SHP77 (cell line): ENCODE data around the gene SLC1A5.
A peak's percentile ranks its signal among the peaks of the same experiment; 100 is the strongest.
"Not testable (repeated sequence)": the region's sequence is repeated elsewhere in the genome, so short reads cannot be mapped to it uniquely, and the experiment has no call there.

Experiments
- DNase-seq, 2 experiments: peaks; one replicate each; lab custom pipeline; 2025; lab: John Stamatoyannopoulos, UW

Gene SLC1A5

GRCh38 chr19:46798713-46799112 lies 10.3 kb upstream of the SLC1A5 start:
- no peak for DNase-seq

GRCh38 chr19:46797881-46798280 lies 9.5 kb upstream of the SLC1A5 start:
- no peak for DNase-seq

- no peak for DNase-seq
Observed at GRCh38 chr19:46791944-46792343, 3.5 kb upstream of the SLC1A5 start.

DNA sequence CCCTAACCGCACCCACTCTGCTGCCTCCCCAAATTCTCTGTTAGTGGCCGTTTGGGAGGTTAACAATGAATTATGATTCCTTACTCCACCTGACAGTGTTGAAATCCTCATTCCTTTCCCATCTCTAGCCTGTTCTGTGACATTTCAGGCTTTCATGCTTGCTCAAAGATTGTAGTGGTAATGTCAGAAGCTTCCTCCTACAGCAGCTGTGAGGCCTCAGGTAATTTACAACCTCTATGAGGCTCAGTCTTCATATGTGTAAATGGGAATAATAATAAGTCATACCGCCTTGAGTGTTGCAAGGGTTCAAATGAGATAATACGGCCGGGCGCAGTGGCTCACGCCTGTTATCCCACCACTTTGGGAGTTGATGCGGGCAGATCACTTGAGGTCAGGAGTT lies 977 bp upstream of the SLC1A5 start:
- no peak for DNase-seq

- DNase-seq = no peak
Observed at GRCh38 chr19:46788968-46789338, 559 bp upstream of the SLC1A5 start.

DNA sequence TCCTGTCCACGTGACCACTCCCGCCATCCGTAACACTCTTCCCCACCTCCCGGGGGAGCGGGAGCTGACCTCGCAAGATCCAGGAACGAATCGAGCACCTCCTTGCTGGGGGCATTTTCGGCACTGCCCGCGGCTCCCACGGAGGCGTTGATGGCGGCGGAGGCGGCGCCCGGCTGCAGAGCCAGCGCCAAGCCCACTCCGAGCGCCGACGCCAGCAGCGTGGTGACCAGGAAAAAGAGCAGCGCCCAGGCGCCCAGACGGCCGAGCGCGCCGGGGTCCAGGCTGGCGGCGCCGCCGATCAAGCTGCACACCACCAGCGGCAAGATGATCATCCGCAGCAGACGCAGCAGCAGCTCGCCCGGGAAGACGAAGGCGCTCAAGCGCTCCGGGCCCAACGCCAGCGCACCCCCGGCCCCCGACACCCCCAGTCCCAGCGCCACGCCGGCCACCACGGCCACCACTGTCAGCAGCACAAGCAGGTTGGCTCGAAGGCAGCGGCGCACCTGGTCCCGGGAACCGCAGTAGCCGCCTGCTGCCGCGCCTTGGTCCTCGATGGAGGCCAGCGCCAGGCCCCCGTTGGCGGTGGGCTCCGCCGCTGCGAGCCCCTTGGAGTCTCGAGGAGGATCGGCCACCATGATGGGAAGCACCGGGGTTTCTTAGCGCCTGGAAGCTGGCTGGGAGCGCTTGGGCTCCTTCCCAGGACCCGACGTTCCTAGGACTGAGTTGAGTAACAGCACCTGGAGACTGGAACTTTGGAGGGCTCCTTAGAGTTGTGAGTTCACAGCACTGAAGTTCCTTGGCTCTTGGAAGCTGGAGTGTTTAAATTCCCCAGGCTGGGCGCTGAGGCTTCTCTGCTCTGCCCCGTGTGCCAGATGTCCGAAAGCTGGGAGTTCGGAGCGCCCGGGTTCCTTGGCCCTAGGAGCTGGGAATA lies 798 bp downstream of the SLC1A5 start:
- DNase-seq = peak; percentile 15 to 62

DNA sequence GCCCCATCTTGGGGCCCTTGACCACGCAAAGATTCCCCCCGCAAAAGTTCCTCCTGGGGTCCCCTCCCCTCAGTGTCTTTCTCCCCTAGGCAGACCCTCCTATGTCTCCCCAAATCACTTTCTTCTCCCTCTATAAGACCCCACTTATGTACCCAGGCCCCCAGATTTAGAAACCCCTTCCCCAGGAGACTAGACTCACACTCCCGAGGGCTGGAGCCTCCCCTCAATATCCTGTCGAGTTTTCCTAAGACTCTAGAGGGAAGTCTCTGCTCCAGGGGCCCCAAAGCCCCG lies 1.4 kb downstream of the SLC1A5 start:
- no peak for DNase-seq

DNA sequence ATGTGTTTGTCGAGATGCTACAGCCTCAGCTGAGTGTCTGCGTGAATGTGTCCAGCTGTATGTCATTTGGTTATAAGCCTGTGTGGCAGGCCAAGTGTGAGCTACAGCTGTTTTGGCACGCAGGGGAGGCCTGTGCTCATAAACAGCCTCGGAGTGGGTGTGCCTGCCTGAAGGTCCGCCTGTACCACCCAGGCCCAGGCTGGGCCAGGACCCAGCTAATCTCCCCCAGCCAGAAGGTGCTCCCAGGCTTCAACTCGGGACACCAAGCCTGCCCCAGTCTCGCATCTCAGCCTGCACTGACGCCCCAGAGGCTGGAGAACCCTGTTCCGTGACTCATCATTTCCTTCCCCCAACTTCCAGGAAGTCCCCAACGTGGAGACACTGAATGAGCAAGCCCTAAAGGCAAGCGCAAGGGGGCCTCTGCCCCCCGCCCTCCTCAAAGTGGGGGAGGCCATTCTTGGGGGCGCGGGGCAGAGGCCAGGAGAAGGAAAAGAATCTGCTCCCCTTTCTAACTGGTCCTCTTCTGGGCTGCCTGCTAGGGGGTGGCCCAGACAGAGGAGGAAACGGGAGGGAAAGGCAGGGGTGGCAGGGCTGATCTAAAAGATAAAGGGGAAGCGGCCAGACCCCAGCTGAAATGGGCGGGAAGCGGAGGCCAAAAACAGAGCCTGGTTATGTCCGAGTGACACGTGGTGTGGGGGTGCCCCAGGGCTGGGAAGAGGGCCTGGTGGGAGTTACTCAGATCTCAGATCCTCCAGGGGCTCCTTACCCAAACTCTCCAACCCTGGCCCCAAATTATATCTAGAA lies 2.0 kb downstream of the SLC1A5 start:
- DNase-seq = peak; percentile 59 to 71

DNA sequence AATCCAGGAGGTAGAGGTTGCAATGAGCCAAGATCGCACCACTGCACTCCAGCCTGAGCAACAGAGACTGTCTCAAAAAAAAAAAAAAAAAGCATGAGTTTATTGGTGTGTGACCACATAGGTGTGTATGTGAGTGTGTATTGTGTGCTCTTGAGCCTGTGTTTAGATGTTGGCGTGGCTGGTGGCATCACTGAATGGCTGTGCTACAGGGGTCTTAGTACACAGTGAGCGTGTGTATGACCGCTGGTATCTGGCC lies 2.5 kb downstream of the SLC1A5 start:
- DNase-seq = no peak

DNA sequence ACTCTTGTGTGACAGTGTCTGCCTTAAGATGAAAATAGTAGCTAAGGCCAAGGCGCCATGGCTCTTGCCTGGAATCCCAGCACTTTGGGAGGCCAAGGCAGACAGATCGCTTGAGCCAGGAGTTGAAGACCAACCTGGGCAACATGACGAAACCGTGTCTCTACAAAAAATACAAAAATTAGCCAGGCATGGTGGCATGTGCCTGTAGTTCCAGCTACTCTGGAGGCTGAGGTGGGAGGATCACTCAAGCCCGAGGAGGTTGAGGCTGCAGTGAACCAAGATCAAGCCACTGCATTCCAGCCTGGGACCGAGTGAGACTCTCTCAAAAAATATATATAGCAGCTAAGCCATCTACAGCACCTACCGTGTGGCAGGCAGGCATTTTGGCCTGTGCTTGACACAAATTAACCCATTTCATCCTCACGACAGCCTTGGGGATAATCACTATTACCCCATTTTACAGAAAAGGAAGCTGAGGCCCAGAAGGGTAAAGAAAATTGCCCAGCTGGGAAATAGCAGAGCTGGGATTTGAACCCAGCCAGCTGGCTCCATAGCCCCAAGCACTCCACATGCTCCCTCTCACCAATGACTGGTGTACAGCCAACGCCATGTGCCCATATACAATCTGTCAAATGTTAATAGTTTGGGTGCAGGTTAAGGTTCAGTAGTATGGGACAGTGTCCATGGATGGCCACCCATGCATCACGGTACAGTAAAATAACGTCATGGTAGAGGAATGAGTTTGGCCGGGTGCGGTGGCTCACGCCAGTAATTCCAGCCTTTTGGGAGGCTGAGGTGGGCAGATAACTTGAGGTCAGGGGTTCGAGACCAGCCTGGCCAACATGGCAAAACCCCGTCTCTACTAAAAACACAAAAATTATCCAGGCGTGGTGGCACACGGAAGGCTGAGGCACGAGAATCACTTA lies 3.1 kb downstream of the SLC1A5 start:
- no peak for DNase-seq

GRCh38 chr19:46784262-46785053 lies 3.9 kb downstream of the SLC1A5 start:
- peak; percentile 34 to 39 for DNase-seq

DNA sequence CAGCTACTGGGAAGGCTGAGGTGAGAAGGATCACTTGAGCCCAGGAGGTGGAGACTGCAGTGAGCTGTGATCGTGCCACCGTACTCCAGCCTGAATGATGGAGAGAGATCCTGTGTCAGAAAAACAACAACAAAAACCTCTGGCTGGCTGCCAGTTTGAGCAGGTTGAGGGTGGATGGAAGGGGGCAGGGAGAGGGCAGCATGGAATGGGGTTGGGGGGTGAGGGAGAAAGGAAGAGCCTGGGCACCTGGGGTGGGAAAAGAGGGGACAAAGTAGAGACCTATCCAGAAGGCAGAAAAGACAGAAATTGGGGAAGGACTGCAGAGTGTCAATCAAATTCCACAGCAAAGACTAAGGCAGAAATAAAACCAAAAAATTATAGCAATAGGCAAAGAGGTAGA lies 4.7 kb downstream of the SLC1A5 start:
- DNase-seq = peak; percentile 17 to 50

DNA sequence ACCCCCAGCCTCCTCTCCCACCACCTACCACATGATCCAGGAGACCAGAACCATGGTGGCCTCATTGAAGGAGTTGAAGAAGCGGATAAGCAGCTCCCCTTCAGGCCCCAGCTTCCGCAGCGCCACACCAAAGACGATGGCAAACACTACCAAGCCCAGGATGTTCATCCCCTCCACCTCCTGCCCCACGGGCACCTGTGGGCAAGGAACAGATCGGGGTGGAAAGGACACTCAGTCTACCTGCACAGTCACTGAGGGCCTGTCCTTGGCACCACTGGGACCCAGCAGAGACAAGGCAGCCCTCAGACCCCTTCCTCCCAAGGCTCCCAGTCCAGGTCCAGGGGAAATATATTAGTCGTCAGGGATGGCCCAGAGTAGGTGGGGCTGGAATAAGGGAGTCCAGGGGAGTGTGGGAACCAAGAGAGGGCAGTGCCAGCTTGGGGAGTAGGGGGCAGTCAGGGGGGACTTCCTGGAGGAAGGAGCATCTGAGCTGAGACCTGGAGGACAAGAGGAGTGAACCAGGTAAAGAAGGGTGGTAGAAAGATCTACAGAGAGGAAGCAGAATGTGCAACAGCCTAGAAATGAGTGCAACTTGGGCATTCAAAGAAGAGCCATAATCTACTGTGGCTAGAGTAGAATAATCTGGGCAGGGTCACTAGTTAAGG lies 5.9 kb downstream of the SLC1A5 start:
- no peak for DNase-seq

GRCh38 chr19:46777956-46778645 lies 10.3 kb downstream of the SLC1A5 start:
- not testable (repeated sequence) for DNase-seq

GRCh38 chr19:46776927-46777911 lies 11.2 kb downstream of the SLC1A5 start:
- no peak for DNase-seq

DNA sequence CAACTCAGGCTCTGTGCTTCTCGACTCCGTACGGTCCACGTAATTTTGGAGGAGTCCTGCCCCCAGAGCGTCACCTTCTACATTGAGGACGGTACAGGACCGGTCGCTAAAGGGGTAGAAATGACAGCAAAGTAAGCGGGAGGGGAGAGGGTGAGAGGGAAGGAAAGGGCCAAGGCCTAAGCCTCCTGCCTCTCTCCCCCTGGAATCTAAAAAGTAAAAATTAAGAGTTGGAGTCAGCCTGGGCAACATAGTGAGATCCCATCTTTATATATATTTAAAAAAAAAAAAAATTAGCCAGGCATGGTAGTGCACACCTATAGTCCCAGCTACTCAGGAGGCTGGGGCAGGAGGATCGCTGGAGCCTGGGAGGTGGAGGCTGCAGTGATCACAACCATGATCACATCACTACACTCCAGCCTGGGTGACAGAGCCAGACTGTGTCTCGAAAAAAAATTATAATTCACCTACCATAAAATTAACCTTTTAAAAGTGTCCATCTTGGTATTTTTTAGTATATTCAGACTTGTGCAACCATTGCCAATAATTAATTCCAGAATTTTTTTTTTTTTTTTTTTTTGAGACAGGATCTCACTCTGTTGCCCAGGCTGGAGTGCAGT lies 12.6 kb downstream of the SLC1A5 start:
- no peak for DNase-seq

DNA sequence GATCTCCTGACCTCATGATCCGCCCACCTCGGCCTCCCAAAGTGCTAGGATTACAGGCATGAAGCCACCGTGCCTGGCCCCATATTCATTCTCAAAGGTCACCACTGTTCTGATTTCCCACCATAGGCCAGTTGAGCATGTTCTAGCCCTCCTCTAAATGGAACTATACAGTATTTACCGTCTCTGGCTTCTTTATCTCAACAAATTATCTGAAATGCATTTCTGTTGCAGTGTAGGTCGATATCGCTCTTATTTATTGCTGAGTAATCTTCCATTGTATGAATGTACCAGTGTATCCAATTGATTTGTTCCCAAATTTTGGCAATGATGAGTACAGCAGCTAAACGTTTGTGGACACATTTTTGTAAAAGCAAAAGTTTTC lies 15.4 kb downstream of the SLC1A5 start:
- DNase-seq = no peak

GRCh38 chr19:46772170-46773017 lies 16.0 kb downstream of the SLC1A5 start:
- DNase-seq = no peak
